ENCODE data around the gene RAB38. TPM values are rescaled to one million over a fixed set of nuclear protein-coding genes. Genes with fewer than 3 reads are reported as not detected.

The RAB38 gene
- total and polyA plus RNA-seq, 9 donors: 0.91 to 4.3 (median 2.4) TPM

GRCh38 chr11:88104408-88104807, 70.8 kb downstream of the RAB38 start:
- H3K27me3 ChIP-seq: no peaks in the 10 kb centered on the region
- DNase-seq: no peak
- no peaks in the 10 kb centered on the region for H3K36me3 ChIP-seq
- no peaks in the 10 kb centered on the region for H3K4me1 ChIP-seq (ENCODE audit: insufficient read depth)
- no peak overlapping the region for H3K27ac ChIP-seq
- H3K4me3 ChIP-seq: no peak overlapping the region
- no peak for TF ChIP-seq EP300 (IDR thresholded peaks at IDR 0.05)
- TF ChIP-seq POLR2A (IDR thresholded peaks at IDR 0.05): no peak
- TF ChIP-seq CTCF (IDR thresholded peaks at IDR 0.05): no peak
- intact Hi-C loops (cut with DNase I): no loop called here
- no peaks in the 10 kb centered on the region for H3K9me3 ChIP-seq

- H3K36me3 ChIP-seq: no peaks in the 10 kb centered on the region
- H3K27me3 ChIP-seq: no peaks in the 10 kb centered on the region
- no peak for TF ChIP-seq POLR2A (IDR thresholded peaks at IDR 0.05)
- no peak for TF ChIP-seq EP300 (IDR thresholded peaks at IDR 0.05)
- TF ChIP-seq CTCF (IDR thresholded peaks at IDR 0.05): no peak
- no peak overlapping the region for H3K27ac ChIP-seq
- no peaks in the 10 kb centered on the region for H3K4me1 ChIP-seq (ENCODE audit: insufficient read depth)
- intact Hi-C loops (cut with DNase I): no loop called here
- DNase-seq: no peak
- H3K9me3 ChIP-seq: no peaks in the 10 kb centered on the region
- 89 to 91% (median 89%) methylated on average over 9 of the region's 9 CpGs for WGBS, 3 donors
- H3K4me3 ChIP-seq: no peak overlapping the region
These were observed 71.7 kb downstream of the RAB38 start for GRCh38 chr11:88103337-88104206.

- Histone ChIP-seq H3K9me3 (no peaks in the 10 kb centered on the region), H3K4me3 (no peak overlapping the region), H3K27me3 (no peaks in the 10 kb centered on the region), H3K4me1 (ENCODE audit: insufficient read depth) (no peaks in the 10 kb centered on the region), H3K27ac (no peak overlapping the region), H3K36me3 (no peaks in the 10 kb centered on the region)
- intact Hi-C loops (cut with DNase I): no loop called here
- WGBS, 3 donors: 81 to 87% (median 85%) methylated on average over 3 of the region's 3 CpGs
- TF ChIP-seq EP300 (IDR thresholded peaks at IDR 0.05): no peak
- no peak for TF ChIP-seq CTCF (IDR thresholded peaks at IDR 0.05)
- TF ChIP-seq POLR2A (IDR thresholded peaks at IDR 0.05): no peak
- no peak for DNase-seq
These were observed 72.7 kb downstream of the RAB38 start for GRCh38 chr11:88102598-88102934.

GRCh38 chr11:88101881-88102597, 73.2 kb downstream of the RAB38 start:
- TF ChIP-seq CTCF (IDR thresholded peaks at IDR 0.05) (no peak), EP300 (IDR thresholded peaks at IDR 0.05) (no peak), POLR2A (IDR thresholded peaks at IDR 0.05) (no peak)
- WGBS, 3 donors: 72 to 86% (median 78%) methylated on average over 3 of the region's 3 CpGs
- no peaks in the 10 kb centered on the region for H3K9me3 ChIP-seq
- no peak overlapping the region for H3K4me3 ChIP-seq
- intact Hi-C loops (cut with DNase I): no loop called here
- no peaks in the 10 kb centered on the region for H3K36me3 ChIP-seq
- H3K4me1 ChIP-seq (ENCODE audit: insufficient read depth): no peaks in the 10 kb centered on the region
- H3K27me3 ChIP-seq: no peaks in the 10 kb centered on the region
- H3K27ac ChIP-seq: no peak overlapping the region
- no peak for DNase-seq
